Mononuclear cell (primary cell): ENCODE results near the gene MSX1. TPM values are rescaled to one million over a fixed set of nuclear protein-coding genes. Genes with fewer than 3 reads are reported as not detected.

Experiments
- H3K27me3 ChIP-seq: 2 replicates; pipeline ENCODE4 v1.6.0; 2011; ENCODE audit warnings: low read length, control low read depth; ENCODE audit not compliant: insufficient read depth
- H3K4me1 ChIP-seq: 2 replicates; pipeline ENCODE4 v1.5.1; 2011; ENCODE audit warnings: mild to moderate bottlenecking, low read length, control low read depth; ENCODE audit not compliant: insufficient read depth
- H3K4me3 ChIP-seq: 2 replicates; pipeline ENCODE4 v1.5.1; 2011; ENCODE audit warnings: mild to moderate bottlenecking, low read length, moderate library complexity
- H3K9me3 ChIP-seq: 2 replicates; pipeline ENCODE4 v1.5.1; 2011; ENCODE audit warnings: low read depth, mild to moderate bottlenecking, control low read depth, low read length
- total RNA-seq: library from RNA; depleted of rRNA; stranded (reverse); fragments of >200 nt; gene quantifications from one replicate; pipeline ENCODE4 v1.2.3, GENCODE V29; 2012

Gene MSX1
- total RNA-seq, 1 donor: not detected

GRCh38 chr4:4868758-4869723 lies 9.6 kb downstream of the MSX1 start:
- H3K9me3 ChIP-seq: no peaks in the 10 kb centered on the region
- no peak overlapping the region for H3K4me3 ChIP-seq
- H3K4me1 ChIP-seq: peaks cover 4% of the 10 kb centered on the region
- peaks cover 96% of the 10 kb centered on the region for H3K27me3 ChIP-seq

GRCh38 chr4:4869731-4870571 lies 10.5 kb downstream of the MSX1 start:
- H3K4me1 ChIP-seq: peaks cover 4% of the 10 kb centered on the region
- H3K27me3 ChIP-seq: peaks cover 96% of the 10 kb centered on the region
- no peak overlapping the region for H3K4me3 ChIP-seq
- H3K9me3 ChIP-seq: no peaks in the 10 kb centered on the region

GRCh38 chr4:4870576-4871241 lies 11.2 kb downstream of the MSX1 start:
- H3K27me3 ChIP-seq: peaks cover 95% of the 10 kb centered on the region
- H3K4me1 ChIP-seq: peaks cover 4% of the 10 kb centered on the region

GRCh38 chr4:4871242-4871572 lies 11.7 kb downstream of the MSX1 start:
- Histone ChIP-seq H3K4me3 (no peak overlapping the region), H3K27me3 (peaks cover 94% of the 10 kb centered on the region), H3K9me3 (no peaks in the 10 kb centered on the region), H3K4me1 (peaks cover 4% of the 10 kb centered on the region)

More at GRCh38 chr4:4870576-4871241, 11.2 kb downstream of the MSX1 start:
- Histone ChIP-seq H3K4me3 (no peak overlapping the region), H3K9me3 (no peaks in the 10 kb centered on the region)

GRCh38 chr4:4871573-4872313 lies 12.3 kb downstream of the MSX1 start:
- Histone ChIP-seq H3K27me3 (peaks cover 88% of the 10 kb centered on the region), H3K4me1 (no peaks in the 10 kb centered on the region), H3K4me3 (no peak overlapping the region), H3K9me3 (no peaks in the 10 kb centered on the region)

GRCh38 chr4:4872314-4872903 lies 12.9 kb downstream of the MSX1 start:
- no peaks in the 10 kb centered on the region for H3K9me3 ChIP-seq
- H3K27me3 ChIP-seq: peaks cover 83% of the 10 kb centered on the region
- H3K4me3 ChIP-seq: no peak overlapping the region
- no peaks in the 10 kb centered on the region for H3K4me1 ChIP-seq

- H3K27me3 ChIP-seq: peaks cover 76% of the 10 kb centered on the region
- no peak overlapping the region for H3K4me3 ChIP-seq
- no peaks in the 10 kb centered on the region for H3K4me1 ChIP-seq
- no peaks in the 10 kb centered on the region for H3K9me3 ChIP-seq
These were observed 13.7 kb downstream of the MSX1 start for GRCh38 chr4:4873203-4873602.

GRCh38 chr4:4874254-4874653 lies 14.8 kb downstream of the MSX1 start:
- Histone ChIP-seq H3K4me3 (no peak overlapping the region), H3K9me3 (no peaks in the 10 kb centered on the region), H3K4me1 (no peaks in the 10 kb centered on the region), H3K27me3 (peaks cover 70% of the 10 kb centered on the region)

GRCh38 chr4:4875147-4875546 lies 15.7 kb downstream of the MSX1 start:
- Histone ChIP-seq H3K9me3 (no peaks in the 10 kb centered on the region), H3K27me3 (peaks cover 65% of the 10 kb centered on the region), H3K4me1 (no peaks in the 10 kb centered on the region), H3K4me3 (no peak overlapping the region)

GRCh38 chr4:4875611-4876010 lies 16.1 kb downstream of the MSX1 start:
- H3K4me1 ChIP-seq: no peaks in the 10 kb centered on the region
- H3K9me3 ChIP-seq: no peaks in the 10 kb centered on the region
- peaks cover 60% of the 10 kb centered on the region for H3K27me3 ChIP-seq
- no peak overlapping the region for H3K4me3 ChIP-seq

- Histone ChIP-seq H3K9me3 (no peaks in the 10 kb centered on the region), H3K4me3 (no peak overlapping the region), H3K4me1 (no peaks in the 10 kb centered on the region), H3K27me3 (peaks cover 45% of the 10 kb centered on the region)
These were observed 17.6 kb downstream of the MSX1 start for GRCh38 chr4:4876945-4877661.

GRCh38 chr4:4880492-4880891 lies 21.0 kb downstream of the MSX1 start:
- no peak overlapping the region for H3K4me3 ChIP-seq
- H3K27me3 ChIP-seq: peaks cover 12% of the 10 kb centered on the region
- no peaks in the 10 kb centered on the region for H3K4me1 ChIP-seq
- no peaks in the 10 kb centered on the region for H3K9me3 ChIP-seq

- H3K27me3 ChIP-seq: peaks cover 7% of the 10 kb centered on the region
These were observed 22.0 kb downstream of the MSX1 start for GRCh38 chr4:4881432-4881831.

More at GRCh38 chr4:4881432-4881831, 22.0 kb downstream of the MSX1 start:
- Histone ChIP-seq H3K9me3 (no peaks in the 10 kb centered on the region), H3K4me3 (no peak overlapping the region), H3K4me1 (no peaks in the 10 kb centered on the region)
